DMS 273 treated with DMSO at 0.1 percent for 48 hours (cell line): ENCODE results near the gene CHPF.

Experiments used
- DNase-seq: peaks from one replicate; lab custom pipeline; 2025; lab: John Stamatoyannopoulos, UW

CHPF gene

GRCh38 chr2:219567131-219567530 is 23.5 kb upstream of the CHPF start:
- DNase-seq: no peak

DNA sequence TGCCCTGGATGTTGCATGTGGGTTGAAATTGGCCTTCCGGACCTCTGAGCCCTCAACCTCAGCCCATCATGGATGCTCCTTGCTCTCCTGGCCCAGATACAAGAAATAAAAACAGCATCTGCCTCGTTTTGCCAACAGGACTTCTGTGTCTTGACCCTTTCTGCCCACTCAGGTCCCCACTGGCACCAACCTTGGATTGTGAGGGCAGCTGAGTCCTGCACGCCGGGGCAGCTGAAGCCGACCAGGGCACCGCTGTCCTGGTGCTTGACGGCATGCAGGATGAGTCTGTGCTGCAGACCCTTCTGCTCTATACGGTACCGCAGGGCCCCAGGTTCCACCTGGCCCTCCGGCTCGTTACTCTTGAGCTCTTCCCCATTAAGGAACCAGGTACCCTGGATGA is 23.0 kb upstream of the CHPF start:
- DNase-seq: no peak

DNA sequence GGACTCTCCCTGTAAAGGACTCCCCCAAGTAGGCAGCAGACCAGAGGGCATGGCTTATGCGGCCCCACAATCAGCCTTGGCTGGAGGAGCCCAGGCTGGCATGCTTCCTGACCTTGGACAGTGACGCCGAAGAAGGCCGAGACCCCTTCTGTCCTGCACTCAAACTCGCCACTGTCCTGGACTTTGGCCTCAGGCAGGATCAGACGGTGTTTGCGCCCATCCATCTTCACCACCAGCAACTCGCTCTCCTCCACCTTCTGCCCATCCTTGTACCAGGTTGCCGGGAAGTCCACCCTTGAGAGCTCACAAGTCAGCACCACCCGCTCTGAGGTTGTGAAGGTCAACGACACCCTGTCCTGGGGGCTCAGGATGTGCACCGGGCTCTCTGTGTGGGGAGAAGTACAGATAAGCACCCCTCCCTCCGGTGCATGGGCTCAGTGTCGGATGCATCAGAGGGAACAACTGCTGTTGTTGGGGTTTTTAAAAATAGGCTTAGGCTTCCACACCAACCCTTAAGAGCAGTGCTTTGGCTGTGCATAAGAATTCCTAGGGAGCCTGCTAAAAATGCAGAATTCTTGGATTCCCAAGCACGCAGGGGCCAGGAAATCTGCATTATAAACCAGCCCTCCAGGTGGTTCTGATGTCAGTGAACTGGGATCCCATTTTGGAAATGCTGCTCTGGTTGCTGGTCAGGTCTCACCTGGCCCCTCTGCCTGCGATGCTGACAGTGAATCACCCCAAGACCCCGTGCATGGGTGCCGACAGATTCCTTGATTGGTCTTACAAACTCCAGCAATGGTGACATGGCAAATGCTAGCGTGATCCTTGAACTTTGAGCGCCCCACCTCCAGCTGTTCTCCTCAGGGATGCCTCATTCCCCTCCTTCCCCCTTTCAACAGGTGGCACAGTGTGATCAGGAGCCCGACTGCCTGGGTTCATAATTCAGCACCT is 21.8 kb upstream of the CHPF start:
- DNase-seq: no peak

- DNase-seq: no peak
These were observed 19.8 kb upstream of the CHPF start for GRCh38 chr2:219563271-219563928.

DNA sequence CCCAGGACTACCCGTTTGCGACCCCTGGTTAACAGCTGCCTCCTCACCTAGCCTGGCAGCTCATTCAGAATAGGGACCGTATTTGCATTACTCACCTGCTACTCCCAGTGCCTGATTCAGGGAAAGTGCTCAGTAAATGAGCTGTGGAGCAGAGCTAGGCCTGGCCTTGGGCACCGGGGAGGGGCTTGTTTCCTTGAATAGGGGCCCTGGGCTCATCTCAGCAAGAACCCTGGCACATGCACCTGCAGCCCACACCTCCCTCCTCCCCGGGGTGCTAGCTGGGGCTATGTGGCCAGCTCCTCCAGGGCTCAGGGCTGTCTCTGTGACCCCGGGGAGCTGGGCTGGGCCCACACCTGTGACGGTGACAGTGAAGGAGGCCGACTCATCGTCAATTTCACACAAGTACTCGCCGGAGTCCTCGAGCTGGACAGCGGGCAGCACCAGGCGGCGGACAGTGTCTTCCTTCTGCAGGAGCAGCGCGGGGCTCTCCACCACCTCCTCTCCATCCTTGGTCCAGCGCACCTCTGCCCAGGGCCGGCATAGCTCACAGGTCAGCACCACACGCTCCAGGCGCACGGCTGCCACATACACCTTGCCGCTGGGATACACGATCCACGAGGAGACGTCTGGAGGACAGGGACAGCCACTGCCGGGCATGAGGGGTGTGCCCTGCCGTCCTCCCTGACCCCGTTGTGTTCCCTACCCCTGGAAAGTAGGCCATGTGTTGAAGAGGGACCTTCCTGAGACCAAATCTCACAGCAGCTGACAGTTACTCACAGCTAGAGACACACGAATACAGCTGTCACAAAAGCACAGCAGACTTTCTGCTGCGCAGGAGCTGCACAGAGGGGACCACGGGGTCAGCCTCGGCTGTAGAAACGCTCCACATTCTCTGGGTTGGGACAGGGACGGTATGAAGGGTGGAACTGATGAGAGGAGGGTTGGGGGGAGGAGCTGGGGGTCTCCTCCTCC is 18.7 kb upstream of the CHPF start:
- DNase-seq: no peak

GRCh38 chr2:219561179-219562048 is 17.8 kb upstream of the CHPF start:
- DNase-seq: no peak

- DNase-seq: no peak
These were observed 17.2 kb upstream of the CHPF start for GRCh38 chr2:219560893-219561178.

DNA sequence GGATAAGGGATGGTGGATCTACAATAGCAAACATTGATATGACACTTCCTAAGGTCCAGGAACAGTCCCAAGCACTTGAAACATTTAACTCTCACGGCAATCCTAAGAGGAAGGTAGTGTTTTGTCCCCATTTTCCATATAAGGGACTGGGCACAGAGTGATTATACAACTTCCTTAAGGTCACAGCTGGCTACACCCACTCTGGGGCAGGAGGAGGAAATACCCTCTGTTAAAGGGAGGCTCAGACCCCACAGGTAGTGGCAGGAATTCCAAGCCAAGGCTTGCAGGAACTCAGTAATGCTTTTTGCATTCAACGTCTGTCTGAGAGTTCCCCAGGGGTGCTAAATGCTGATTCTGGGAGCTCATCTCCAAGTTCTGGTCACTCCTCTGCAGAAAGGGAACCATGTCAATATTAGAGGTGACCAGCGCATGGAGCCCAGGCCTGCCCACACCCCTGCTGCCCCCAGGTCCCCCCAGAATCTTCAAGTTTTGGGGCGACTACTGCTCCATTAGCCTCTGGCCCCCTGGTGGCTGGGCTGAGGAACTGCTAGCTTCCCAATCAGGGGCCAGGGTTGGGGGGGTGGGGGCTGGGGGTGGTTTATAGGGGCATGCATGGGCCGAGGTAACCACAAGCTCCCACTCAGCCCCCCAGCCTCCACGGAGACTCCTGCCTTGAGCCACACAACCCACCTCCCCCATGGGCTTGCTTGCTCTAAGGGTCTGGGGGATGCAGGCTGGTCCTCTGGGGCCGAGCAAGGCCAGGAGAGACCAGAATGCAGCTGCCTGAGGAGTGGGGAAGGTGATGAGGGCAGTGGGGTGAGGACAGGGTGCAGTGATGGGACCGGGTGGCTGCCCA is 16.7 kb upstream of the CHPF start:
- no peak for DNase-seq

DNA sequence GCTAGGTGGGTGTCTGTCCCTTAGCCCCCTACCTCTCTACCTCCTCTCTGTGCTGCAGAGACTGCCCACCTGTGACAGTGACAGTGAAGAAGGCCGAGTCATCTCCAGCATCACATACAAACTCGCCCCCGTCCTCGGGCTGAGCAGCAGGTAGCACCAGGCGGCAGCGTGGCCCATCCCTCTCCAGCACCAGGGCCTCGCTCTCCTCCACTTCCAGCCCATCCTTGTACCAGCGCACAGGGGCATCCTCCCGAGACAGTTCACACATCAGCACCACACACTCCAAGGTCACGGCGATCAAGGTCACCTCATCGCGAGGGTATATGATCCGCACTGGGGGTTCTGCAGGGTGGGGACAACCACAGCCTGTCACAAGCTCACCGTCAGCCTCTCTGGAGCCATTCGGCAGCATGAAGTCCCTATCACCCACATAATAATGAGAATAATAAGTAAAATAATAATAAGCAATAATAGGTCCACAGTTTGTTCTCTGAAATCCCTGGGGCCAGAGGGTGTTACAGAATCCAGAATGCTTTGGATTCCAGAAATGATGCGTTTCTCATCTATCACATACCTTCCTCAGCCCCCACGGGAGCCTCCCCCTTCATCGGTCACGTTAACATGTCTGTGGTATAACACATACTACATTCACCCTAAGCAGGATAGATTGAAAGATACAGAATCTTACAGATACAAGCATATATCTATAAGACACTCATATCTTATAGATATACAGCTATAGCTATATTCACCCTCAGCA is 15.7 kb upstream of the CHPF start:
- DNase-seq: no peak

GRCh38 chr2:219557791-219558785 is 14.5 kb upstream of the CHPF start:
- DNase-seq: no peak

DNA sequence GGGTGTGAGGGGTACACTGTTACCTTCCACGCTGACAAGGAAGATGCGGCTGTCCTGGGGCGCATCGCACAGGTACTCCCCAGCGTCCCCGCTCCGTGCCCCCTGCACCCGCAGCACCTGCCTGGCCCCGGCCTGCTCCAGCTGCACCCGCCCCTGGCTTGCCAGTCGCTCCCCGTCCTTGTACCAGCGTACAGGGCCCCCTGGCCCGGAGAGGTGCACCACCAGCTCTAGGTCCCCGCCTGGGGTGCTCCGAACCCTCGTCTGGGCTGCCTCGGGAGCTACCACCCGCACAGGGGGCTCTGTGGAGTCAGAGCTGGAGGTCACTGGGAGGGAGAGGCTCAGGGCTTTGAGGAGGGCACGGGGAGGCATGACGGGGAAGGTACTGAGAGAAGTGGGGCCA is 13.7 kb upstream of the CHPF start:
- DNase-seq: no peak

GRCh38 chr2:219556413-219556812 is 12.8 kb upstream of the CHPF start:
- no peak for DNase-seq

GRCh38 chr2:219555956-219556355 is 12.3 kb upstream of the CHPF start:
- DNase-seq: no peak

DNA sequence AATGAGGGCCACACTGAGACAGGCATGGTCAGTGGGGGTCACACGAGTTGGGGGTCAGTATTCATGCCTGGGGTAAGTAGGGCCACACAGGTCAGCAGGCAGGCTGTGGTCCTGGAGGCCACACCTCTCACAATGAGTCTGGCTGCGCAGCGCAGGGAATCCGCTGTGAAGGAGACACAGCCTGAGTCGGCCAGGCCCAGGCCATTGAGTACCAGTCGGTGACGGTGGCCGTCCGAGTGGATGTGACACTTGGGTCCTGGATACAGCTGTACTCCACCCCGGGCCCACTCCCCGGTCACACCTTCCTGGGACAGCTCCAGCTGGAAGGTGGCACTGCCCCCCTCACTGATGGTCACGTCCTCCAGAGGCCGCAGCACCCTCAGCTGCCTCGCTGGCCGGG is 10.7 kb upstream of the CHPF start:
- DNase-seq: no peak

- DNase-seq: no peak
These were observed 9.9 kb upstream of the CHPF start for GRCh38 chr2:219553463-219553963.

- no peak for DNase-seq
These were observed 9.5 kb upstream of the CHPF start for GRCh38 chr2:219553168-219553417.

DNA sequence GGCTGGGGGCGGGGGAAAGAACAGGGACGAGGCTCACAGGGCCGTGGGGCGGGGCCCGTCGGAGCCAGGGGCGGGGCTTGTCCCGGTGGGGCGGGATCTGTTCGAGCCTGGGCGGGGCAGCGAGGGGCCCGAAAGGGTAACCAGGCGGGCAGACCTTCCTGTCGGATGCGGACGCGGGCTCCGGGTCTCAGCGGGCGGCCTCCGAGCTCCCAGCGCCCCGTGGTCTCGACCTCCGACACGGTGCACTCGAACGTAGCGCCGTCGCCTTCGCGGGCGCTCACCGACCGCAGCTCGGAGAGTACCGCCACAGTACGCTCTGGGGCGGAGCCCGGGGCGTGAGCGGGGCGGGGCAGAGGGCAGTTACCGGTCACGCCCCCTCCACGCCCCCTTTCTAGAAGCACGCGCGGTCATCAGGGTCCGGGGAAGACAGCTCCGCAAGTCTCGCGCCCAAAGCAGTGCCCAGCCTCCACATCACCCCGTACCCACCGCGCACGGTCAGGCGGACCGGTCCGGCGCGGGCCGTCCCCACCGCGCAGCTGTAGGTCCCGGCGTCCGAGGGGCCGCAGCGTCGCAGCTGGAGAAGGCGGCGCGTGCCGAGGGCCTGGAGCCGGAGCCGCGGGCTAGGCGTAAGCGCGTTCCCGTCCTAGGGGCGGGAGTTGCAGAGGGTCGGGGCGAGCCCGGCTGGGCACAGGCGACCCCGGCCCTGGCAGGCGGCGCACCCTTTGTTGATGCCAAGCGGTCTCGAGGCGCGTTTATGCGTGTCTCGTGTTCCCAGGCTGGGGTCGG is 9.0 kb upstream of the CHPF start:
- peak; percentile 65 for DNase-seq
